Gastrocnemius medialis (tissue), 4 donors: ENCODE measurements around the gene TRIP12. TPM values are rescaled to one million over a fixed set of nuclear protein-coding genes. Genes with fewer than 3 reads are reported as not detected.
"Not testable (repeated sequence)": the region's sequence is repeated elsewhere in the genome, so short reads cannot be mapped to it uniquely, and the experiment has no call there.

Source experiments
- ATAC-seq, 2 donors: fragments of 150-250 bp; one replicate each; pipeline ENCODE4 v1.9.1; 2016
- DNase-seq, 2 donors: peaks; one replicate each; pipeline ENCODE4 v3.0.0-alpha.2; 2019
- H3K27ac ChIP-seq, 4 donors: fragments of 200-600 bp; sonication (generic); 1 replicate in 1 of 4; 2 replicates in 3 of 4; pipeline ENCODE4 v1.5.1; 2016 to 2018; ENCODE audit warnings: mild to moderate bottlenecking in 2 of 4, moderate library complexity in 1 of 4
- H3K27me3 ChIP-seq, 3 donors: fragments of 200-600 bp; sonication (generic) in 2 of 3; 1 replicate in 1 of 3; 2 replicates in 2 of 3; pipeline versions ENCODE4 v1.5.1 to v1.6.0; 2016 to 2019; ENCODE audit warnings: mild to moderate bottlenecking in 1 of 3, moderate library complexity in 1 of 3
- H3K36me3 ChIP-seq, 2 donors: fragments of 200-600 bp; sonication (generic) in 1 of 2; one replicate each; pipeline ENCODE4 v1.5.1; 2017 to 2018
- H3K4me1 ChIP-seq, 2 donors: fragments of 200-600 bp; sonication (generic) in 1 of 2; one replicate each; pipeline ENCODE4 v1.5.1; 2016 to 2017; ENCODE audit warnings: mild to moderate bottlenecking in 2 of 2
- H3K4me3 ChIP-seq, 4 donors: fragments of 200-600 bp; sonication (generic) in 3 of 4; 1 replicate in 1 of 4; 2 replicates in 3 of 4; pipeline ENCODE4 v1.5.1; 2016 to 2019; ENCODE audit warnings: mild to moderate bottlenecking in 2 of 4
- H3K9me3 ChIP-seq, 3 donors: fragments of 200-600 bp; sonication (generic) in 2 of 3; 1 replicate in 1 of 3; 2 replicates in 2 of 3; pipeline ENCODE4 v1.5.1; 2016 to 2019
- CTCF ChIP-seq, 5 experiments: fragments of 450-650 bp in 3 of 5; fragments of 200-600 bp in 2 of 5; sonication (generic) in 2 of 5; IDR thresholded peaks in 4 of 5; conservative IDR thresholded peaks in 1 of 5; 1 replicate in 4 of 5; 2 replicates in 1 of 5; pipeline ENCODE4 v1.5.1; 2016 to 2019; ENCODE audit warnings: antibody characterized with exemption in 5 of 5, mild to moderate bottlenecking in 3 of 5, moderate library complexity in 3 of 5
- POLR2A ChIP-seq, 2 donors: fragments of 450-650 bp; IDR thresholded peaks; one replicate each; pipeline ENCODE4 v1.6.1; 2017; ENCODE audit warnings: antibody characterized with exemption in 2 of 2, mild to moderate bottlenecking in 2 of 2, moderate library complexity in 2 of 2
- in situ Hi-C, 4 donors: fragments of 200-750 bp; cut with MboI; loops; one replicate each; pipeline versions ENCODE4 v1.15.0 to v1.8.0; 2017; ENCODE audit warnings: low sequenced_read_pairs in 4 of 4
- intact Hi-C: fragments of 100-400 bp; cut with DNase I; formaldehyde crosslinking; loops from one replicate; pipeline ENCODE4 v1.15.1; 2023; ENCODE audit warnings: low total_unique reads
- total RNA-seq, 4 donors: library from RNA; depleted of rRNA; stranded (reverse); fragments of >200 nt; gene quantifications; one replicate each; pipeline versions ENCODE4 v1.1.0 to v1.2.3, GENCODE V29; 2016

Gene TRIP12
- total RNA-seq, 4 donors from 2014 or later: 122 to 152 (median 141) TPM

GRCh38 chr2:229851870-229852269 lies 69.9 kb downstream of the TRIP12 start:
- Histone ChIP-seq H3K36me3 (peaks cover 0 to 7% of the 10 kb centered on the region in 2 donors), H3K4me1 (peaks cover 15 to 33% of the 10 kb centered on the region in 2 donors), H3K4me3 (no peak overlapping the region), H3K27ac (no peak overlapping the region), H3K9me3 (no peaks in the 10 kb centered on the region), H3K27me3 (no peaks in the 10 kb centered on the region)
- no peak for TF ChIP-seq CTCF (IDR thresholded peaks at IDR 0.05 in 4 of 5, conservative IDR thresholded peaks at IDR 0.05 in 1 of 5)
- TF ChIP-seq POLR2A (IDR thresholded peaks at IDR 0.05): no peak
- in situ Hi-C loops (no loop called here), intact Hi-C loops (no loop called here)
- no peak for ATAC-seq
- DNase-seq: no peak

GRCh38 chr2:229850355-229851275 lies 71.2 kb downstream of the TRIP12 start:
- intact Hi-C loops, in situ Hi-C loops, DNase-seq, H3K36me3 ChIP-seq, H3K4me3 ChIP-seq, H3K27ac ChIP-seq, H3K9me3 ChIP-seq, ATAC-seq, H3K27me3 ChIP-seq: not testable (repeated sequence)
- H3K4me1 ChIP-seq: peaks cover 15 to 44% of the 10 kb centered on the region in 2 donors

- no peaks in the 10 kb centered on the region for H3K27me3 ChIP-seq
- H3K27ac ChIP-seq: no peak overlapping the region
- H3K4me3 ChIP-seq: no peak overlapping the region
- in situ Hi-C loops: no loop called here
- H3K4me1 ChIP-seq: peaks cover 15 to 50% of the 10 kb centered on the region in 2 donors
- intact Hi-C loops: no loop called here
- no peaks in the 10 kb centered on the region for H3K9me3 ChIP-seq
- no peak for ATAC-seq
- TF ChIP-seq POLR2A (IDR thresholded peaks at IDR 0.05) (no peak), CTCF (IDR thresholded peaks at IDR 0.05 in 4 of 5, conservative IDR thresholded peaks at IDR 0.05 in 1 of 5) (no peak)
- peaks cover 0 to 7% of the 10 kb centered on the region in 2 donors for H3K36me3 ChIP-seq
- DNase-seq: no peak
Observed at GRCh38 chr2:229849073-229849472, 72.7 kb downstream of the TRIP12 start.

GRCh38 chr2:229843613-229844012 lies 78.2 kb downstream of the TRIP12 start:
- Histone ChIP-seq H3K36me3 (peaks cover 0 to 13% of the 10 kb centered on the region in 2 donors), H3K27me3 (no peaks in the 10 kb centered on the region), H3K27ac (no peak overlapping the region), H3K4me1 (peaks cover 9 to 31% of the 10 kb centered on the region in 2 donors), H3K9me3 (no peaks in the 10 kb centered on the region), H3K4me3 (no peak overlapping the region)
- ATAC-seq: no peak
- intact Hi-C loops (no loop called here), in situ Hi-C loops (no loop called here)
- no peak for DNase-seq
- TF ChIP-seq POLR2A (IDR thresholded peaks at IDR 0.05) (no peak), CTCF (IDR thresholded peaks at IDR 0.05 in 4 of 5, conservative IDR thresholded peaks at IDR 0.05 in 1 of 5) (no peak)

- intact Hi-C loops (no loop called here), in situ Hi-C loops (no loop called here)
- TF ChIP-seq CTCF (IDR thresholded peaks at IDR 0.05 in 4 of 5, conservative IDR thresholded peaks at IDR 0.05 in 1 of 5): no peak
Observed at GRCh38 chr2:229838729-229839128, 83.1 kb downstream of the TRIP12 start.

More at GRCh38 chr2:229838729-229839128, 83.1 kb downstream of the TRIP12 start:
- Histone ChIP-seq H3K27ac (no peak overlapping the region), H3K4me1 (peaks cover 14 to 15% of the 10 kb centered on the region in 2 donors), H3K4me3 (no peak overlapping the region), H3K27me3 (no peaks in the 10 kb centered on the region), H3K9me3 (no peaks in the 10 kb centered on the region), H3K36me3 (peaks cover 0 to 18% of the 10 kb centered on the region in 2 donors)
- no peak for DNase-seq
- no peak for ATAC-seq
